VCaP (cell line): Measurements from ENCODE around the gene MYO1D.

Source experiments
- H3K27ac ChIP-seq: fragments of 450-650 bp; 2 replicates; pipeline ENCODE4 v1.5.1; 2017
- CTCF ChIP-seq: fragments of 450-650 bp; conservative IDR thresholded peaks from 2 replicates; pipeline ENCODE4 v1.5.1; 2017; ENCODE audit warnings: mild to moderate bottlenecking, moderate library complexity

MYO1D gene

GRCh38 chr17:32610943-32611342 lies 266.0 kb downstream of the MYO1D start:
- TF ChIP-seq CTCF = 0 out of 2 replicates have a peak, but pooled peaks have one; percentile 12
- no peak overlapping the region for H3K27ac ChIP-seq

GRCh38 chr17:32609884-32610650 lies 266.9 kb downstream of the MYO1D start:
- H3K27ac ChIP-seq = no peak overlapping the region
- TF ChIP-seq CTCF = no peak

- no peak overlapping the region for H3K27ac ChIP-seq
- TF ChIP-seq CTCF = peak; percentile 84
Measured at GRCh38 chr17:32609085-32609484, 267.8 kb downstream of the MYO1D start.

GRCh38 chr17:32608267-32608666 lies 268.7 kb downstream of the MYO1D start:
- H3K27ac ChIP-seq = no peak overlapping the region
- TF ChIP-seq CTCF = no peak

- no peak for TF ChIP-seq CTCF
- H3K27ac ChIP-seq = no peak overlapping the region
Measured at GRCh38 chr17:32604966-32605365, 272.0 kb downstream of the MYO1D start.

GRCh38 chr17:32602396-32602795 lies 274.5 kb downstream of the MYO1D start:
- no peak for TF ChIP-seq CTCF
- H3K27ac ChIP-seq = no peak overlapping the region

- H3K27ac ChIP-seq = no peak overlapping the region
- no peak for TF ChIP-seq CTCF
Measured at GRCh38 chr17:32601866-32602265, 275.1 kb downstream of the MYO1D start.
